ENCODE data around the gene BMF.
A peak's percentile ranks its signal among the peaks of the same experiment; 100 is the strongest.

Gene BMF

DNA sequence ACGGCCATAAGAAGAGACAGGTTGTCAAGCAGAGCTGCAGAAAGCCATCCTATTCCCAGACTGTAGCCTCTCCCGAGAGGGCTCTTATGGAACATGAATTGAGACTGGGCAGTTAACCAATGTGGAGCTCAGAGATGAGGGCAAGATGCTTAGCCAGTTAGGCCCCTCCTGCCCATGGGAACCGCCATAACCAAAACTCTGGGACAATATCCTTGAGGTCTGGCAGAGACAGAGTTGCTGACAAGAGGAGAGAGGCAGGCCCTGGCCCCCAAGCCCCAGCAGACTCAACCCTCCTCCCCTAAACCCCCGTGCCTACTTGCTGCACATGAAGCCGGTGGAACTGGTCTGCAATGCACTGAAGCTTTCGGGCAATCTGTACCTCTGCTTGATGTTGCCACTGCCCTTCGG, 4.8 kb downstream of the BMF start:
- DNase-seq (ENCODE audit: low spot score), result no peak

DNA sequence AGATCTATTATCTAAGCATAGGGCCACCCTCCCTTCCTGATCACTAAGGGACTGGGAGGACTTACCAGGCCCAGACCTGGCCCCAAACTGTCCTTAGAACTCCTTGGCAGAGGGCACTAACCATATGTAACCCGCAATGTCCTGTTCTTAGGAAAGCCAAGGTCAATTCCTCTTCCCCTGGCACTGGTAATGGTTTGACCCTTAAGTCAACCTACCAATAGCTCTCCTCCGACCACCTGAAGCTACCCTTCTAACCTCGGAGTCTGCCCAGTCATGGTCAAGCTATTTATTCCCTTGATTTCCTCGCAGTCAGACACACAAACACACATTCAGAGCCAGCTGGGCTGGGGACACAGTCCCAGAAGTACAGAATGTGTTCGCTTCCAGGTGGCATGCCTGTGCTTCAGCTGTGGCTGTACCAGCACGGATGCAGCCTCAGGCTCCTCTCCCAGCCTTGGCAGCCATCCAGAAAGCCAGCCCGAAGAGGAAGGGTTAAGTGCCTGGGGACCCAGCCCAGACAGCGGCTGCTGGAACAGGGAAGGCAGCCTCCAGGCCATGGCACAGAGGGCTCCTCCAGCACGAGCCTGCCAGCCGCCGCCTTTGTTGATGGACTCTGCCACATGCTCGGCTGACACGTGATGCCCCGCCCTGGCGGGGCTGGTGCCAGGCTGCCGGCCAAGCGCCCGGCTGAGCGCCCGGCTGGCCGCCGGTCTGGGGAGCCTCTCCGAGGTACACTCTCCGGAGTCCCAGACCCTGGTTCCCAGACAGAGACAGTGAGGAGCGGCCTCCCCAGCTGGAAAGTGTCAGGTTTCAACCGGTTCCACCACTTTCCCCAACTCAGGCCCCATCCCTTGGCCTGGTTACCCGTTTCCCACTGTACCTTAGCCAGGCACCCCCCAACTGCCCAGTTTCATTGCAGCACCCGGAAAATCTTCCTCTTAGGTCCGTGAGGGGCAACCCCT, 5.5 kb downstream of the BMF start:
- DNase-seq (ENCODE audit: low spot score), result peak; percentile 76

DNA sequence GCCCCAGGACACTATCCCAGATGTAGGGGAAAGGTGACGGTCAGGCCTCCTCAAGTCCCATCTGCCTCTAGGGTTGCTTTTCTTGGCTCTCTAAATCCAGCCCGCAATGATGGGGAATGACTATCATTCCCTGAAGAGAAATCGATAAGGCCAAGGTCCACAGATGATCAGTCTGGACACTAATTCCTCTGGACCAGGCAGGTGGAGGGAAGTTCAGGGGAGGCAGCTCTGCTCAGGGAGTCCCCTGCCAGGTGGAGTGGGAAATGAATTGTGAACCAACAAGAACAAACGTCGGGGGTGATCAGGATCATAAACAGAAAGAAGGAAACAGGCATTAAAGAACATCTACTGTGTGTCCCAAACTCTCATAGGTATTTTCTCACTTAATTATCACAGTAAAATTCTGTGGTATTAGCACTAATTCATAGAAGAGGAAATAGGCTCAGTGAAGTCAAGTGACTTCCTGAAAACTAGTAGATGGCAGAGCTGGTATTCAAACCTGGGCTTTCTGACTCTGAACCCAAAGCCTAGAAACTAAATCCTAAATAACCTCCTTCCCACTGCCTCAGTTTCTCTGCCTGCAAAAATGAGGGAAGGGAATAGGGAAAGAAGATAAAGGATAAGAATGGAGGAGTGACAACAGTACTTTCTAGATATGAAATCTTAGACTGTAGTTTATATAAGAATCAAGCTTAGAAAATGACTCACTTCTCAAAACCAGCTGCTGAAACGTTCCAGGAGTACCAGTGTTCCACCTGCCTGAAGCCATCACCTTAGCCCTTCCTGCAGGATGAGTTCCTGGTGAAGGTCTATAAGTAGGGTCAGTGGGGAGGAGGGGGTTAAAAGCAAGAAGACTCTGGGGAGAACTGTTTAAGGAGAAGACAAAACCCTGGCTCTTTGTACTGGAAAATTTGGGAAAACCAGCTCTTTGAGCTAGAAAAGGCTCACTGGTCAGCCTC, 7.5 kb downstream of the BMF start:
- no peak for DNase-seq (ENCODE audit: low spot score)

DNA sequence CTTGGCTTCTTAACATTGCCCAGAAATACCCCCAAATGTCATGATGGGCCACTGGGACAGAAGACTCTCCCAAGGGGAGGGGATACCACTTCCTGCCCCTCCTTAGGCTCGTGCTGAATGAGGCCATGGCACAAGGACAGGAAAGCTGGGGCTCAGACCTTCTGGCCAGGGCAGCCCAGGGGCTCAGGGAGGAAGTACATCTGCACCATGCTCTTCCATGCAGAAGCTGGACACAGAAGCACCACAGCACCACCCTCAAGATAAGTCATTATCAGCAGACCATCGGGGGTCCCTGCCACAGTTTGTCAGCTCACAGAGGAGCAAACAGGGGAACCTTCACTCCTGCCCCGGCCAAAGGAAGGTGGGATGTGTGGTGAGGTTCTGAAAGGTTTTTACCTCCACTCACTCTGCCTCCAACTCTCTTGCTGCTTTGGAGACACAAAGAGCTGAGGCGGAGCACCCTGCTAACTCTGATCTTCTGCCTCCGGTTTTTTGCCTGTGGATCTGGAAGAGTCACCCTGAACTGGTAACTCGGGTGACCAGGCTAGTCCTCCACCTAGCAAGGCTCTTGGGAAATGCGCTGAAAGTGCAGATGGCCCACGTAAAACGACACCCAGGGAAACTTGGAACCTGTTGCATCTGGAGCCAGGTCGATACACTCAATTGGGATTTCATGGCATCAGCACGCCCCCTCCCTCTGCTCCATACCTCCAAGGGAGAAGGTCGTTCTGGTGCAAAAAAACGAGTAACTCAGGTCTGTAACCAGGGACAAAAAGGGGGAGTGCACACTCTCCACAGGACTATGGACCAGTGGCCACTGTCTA, 8.3 kb downstream of the BMF start:
- no peak for DNase-seq (ENCODE audit: low spot score)

DNA sequence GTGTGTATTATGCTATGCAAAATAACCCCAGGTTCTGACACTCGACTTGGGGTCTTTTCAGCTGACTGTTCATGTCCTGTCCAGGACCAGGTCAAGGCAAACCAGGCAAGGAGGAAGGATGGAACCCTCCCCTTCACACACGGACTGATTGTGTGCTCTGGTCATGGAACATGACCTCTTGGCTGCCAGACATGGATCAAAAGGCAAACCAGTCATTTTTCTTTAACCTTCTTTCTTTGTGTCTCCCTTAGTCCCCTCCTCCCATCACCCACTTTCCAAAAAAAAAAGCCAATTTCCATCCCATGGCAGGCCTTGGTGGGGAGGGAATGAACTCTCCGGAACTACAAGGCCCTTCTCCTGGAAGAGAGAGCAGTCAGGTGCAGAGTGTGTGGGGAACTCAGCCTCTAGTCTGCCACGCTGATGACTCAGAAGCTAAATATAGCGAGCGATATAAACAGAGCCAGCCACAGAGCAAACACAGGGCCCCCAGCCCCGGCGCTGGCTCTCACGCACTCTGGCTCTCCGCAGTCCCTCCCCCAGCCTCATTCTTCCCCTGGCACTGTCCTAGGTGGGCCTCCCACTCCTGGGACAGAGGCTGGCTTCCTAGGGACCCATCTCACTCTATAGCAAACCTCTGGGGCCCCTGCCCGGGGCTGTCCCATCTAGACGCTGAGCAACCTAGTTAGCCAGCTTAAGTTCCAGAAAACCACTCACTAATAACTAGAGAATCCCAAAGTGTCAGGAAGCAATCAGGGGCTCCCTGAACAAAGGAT, 10.0 kb downstream of the BMF start:
- peak; percentile 95 for DNase-seq (ENCODE audit: low spot score)

DNA sequence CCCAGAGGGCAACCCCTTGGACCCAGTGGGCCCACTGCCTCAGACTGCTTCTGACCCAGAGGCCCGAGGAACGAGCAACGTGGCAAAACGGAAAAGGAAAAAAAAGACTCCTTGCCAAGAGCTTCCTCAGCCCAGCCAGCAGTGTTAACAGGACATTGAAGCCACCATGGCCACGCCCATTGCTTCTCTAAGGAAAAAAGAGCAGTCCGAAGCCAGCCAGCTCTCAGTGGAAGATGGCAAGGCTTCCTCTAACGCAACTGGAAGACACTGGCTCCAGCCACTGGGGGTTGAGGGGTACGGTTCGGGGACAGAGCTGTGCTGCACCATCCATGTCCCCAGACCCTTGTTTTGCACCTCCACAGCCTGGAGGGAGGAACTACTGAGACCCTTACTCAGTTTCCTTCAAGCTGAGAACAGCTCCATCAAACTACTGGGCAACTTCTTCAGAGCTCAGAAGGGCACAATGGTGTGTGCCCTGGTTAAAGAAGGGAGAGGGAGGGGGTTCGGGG, 10.7 kb downstream of the BMF start:
- DNase-seq (ENCODE audit: low spot score), result no peak

DNA sequence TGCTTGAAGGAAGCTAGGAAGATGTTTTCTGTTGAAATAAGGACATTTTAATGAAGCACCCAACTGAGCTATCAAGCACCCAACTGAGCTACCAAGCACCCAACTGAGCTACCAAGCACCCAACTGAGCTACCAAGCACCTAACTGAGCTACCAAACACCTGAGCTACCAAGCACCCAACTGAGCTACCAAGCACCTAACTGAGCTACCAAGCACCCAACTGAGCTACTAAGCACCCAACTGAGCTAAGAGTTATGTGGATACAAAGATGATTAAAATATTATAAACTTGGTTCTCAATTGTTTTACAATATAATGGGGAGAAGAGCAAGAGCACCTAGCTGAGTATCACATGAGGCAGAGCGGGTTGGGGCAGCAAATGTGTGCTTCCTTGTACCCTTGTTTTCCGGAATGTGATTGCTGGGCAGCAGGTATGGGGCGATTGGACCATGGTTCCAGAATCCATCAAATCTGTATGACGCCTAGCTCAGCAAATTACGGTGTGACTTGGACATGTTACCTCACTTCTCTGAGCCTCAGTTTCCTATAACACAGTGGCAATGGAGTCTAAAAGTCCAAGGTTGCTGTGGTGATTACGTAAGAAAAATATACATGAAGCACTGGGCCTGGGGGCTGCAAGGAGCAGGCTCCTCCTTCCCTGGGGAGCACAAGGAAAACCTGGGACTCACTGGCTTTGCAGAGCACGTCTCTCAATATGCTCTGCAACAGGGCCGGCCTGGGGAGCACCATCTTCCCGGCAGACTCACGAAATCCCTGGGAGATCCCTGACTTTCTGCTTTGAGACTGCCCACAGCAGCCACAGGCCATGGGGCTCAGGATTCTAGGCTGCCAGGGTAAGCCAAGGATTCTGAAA, 11.3 kb downstream of the BMF start:
- no peak for DNase-seq (ENCODE audit: low spot score)

DNA sequence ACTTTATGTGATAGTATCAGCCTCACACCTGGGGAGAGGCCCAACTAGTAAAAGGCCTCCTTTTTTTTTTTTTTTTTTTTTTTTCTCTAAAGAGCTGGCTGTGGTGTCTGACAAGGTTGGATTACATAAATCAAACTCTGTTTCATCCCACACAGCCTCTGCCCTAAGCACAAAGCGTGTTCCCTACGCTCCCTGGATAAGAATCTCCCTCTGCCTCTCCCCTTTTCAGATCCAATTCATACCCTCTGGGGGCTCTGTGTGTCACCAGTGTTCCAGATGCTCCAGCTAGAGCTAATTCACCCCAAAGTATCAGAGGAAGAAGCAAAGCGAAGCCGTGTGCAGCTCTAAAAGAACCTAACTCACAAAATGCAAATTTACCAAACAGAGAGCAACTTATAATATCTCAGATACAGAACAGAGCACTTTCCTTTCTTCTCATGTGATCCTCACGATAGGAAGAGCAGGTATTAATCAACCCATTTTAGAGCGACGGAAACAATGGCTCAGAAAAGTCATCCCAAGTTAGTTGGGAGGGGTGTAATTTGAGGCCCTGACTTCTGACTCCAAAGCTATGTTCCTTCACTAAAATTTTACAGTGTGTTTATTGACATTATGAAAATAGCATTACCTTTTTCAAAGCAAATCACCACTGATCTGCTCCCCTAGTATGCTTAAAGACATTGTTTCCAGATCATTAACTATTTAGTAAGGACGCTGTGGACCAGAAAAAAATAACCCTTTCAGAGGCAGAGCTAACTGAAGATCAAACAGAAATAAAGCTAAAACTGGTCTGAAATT, 12.4 kb downstream of the BMF start:
- DNase-seq (ENCODE audit: low spot score), result no peak

DNA sequence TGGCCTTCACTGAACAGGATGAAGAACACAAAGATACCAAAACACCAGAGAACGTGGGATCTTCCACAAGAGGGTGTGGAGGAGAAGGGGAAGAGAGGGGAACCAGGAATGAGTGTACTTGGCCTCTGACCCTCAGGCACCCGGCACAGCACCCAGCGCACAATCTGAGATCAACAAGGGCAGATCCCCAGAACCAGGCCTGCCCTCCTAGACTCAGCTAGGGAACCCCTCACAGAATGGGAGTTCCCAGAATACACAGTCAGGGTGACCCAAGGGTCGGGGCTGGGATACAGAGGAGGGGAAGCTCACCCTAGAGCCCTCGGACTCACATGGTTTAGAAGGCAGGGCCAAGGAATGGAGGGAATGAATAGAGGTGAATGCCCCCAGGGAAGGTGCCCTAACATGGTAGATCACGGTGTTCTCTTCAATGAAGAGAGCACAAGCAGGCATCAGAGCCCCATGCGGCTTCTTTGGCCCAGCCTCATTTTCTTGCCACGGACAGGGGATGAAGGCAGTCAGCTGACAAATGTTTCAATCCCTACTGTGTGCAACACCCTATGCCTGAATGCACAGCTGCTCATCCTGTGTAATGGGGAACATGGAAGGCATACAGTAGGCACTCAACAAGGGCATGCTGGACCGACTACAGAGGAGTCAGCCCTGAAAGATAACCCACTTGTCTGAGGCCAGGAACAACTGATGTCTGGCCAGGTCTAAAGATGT, 13.1 kb downstream of the BMF start:
- DNase-seq (ENCODE audit: low spot score), result no peak

DNA sequence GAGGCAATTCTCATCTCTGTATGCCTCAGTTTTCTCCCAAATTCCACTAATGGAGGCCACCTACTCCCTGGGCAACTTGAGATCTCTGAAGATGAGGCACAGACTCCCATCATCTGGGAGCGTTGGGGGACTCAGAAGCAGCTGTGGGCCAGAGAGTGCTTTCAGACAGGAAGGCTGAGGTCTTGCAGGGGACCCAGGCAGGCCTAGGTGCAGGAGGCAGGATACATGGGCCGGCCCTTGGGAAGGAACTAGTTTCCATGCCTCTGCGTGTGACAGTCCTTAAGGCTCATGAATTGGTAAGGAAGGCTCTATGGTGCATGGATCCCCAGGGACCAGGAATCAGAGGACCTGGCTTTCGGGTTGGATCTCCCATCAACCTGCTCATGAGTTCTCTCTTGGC, 14.5 kb downstream of the BMF start:
- DNase-seq (ENCODE audit: low spot score), result no peak

DNA sequence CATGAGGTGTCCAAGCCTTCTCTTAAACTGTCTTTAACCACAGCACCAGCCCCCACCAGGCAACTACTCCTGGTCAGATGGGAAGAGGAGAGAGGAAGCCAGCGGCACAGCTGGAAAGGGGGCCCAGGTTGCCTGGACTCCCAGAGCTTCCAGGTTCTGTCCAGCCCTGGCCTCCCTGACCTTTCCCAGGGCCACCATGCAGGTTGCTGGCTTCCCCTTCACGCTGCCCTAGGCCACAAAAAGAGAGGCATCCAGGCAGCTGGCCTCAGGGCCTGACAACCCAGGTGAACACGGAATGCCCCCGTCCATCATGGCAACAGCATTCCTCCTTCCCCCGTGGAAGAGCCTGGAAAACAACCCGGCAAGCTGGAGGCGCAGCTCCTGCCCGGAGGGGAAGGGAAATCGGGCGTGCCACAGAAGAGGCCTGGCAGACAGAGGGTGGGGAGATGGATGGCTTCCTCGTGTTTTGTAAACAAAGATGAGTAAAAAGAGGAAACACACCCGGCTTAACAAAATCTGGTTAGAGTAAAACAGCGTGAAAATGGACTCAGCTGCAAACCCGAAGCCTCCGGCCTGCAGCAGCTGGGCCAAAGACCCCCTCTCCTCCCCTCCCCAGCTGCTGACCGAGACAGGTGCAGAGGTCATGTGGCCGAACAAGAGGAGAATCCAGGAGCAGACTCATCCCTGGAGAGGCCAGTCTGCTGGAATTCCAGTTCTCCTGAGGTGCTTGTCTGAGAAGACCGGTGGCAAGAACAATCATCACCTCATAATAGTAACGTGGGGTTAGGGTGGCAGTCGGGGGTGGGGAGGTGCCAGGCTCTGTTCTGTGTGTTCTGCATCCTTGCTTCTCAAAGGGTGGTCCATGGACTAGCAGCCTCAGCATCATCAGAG, 15.5 kb downstream of the BMF start:
- no peak for DNase-seq (ENCODE audit: low spot score)

DNA sequence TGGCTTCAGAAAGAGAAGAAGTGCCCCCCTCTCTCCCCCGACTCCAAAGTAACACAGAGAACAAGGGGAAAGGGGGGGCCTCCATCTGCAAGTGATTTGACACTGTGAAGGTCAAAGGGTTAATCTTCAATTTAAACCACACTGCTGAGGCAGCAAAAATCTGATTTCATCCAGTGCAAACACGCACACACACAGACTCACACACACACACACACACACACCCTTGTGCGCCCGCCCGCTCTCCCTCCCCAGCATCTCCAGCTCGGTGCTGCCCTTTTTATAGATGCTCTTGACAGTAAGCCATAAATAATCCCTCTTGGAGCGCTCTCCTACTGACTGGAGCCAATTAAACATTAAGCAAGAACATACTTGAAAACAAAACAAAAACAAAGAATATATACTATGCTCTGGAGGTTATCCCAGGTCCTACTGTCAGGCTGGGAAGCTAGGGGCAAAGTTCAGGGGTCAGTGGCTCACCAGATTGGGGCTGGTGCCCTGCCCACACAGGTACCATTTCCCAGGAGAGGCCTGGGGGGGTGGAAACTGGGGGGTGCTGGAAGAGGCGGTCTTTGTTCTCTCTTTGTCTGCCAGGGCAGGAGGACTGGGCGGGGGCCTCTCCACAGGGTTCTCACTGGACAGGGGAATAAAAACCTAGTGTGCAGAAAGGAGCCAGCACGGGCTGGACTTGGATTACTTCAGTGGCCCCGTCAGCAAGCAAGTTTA, 16.3 kb downstream of the BMF start:
- DNase-seq (ENCODE audit: low spot score), result peak; percentile 61

DNA sequence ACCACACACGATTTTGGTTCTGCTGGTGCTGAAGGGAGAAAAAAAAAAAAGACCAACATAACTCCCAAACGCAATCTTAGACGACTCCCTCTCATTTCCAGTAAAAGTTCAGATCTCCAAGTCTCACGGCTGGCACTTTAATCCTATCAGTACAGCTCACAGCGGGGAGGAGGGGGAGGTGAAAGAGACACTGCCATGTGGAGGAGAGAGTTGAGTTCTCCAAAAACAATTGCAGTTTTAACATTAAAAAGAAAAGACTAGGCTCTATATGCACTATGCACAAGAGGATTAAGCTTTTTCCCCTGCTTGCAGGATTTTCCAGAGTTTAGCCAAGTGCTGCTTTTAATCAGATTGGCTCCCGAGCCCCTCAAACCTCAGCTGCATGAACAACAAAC, 16.8 kb downstream of the BMF start:
- DNase-seq (ENCODE audit: low spot score), result no peak

DNA sequence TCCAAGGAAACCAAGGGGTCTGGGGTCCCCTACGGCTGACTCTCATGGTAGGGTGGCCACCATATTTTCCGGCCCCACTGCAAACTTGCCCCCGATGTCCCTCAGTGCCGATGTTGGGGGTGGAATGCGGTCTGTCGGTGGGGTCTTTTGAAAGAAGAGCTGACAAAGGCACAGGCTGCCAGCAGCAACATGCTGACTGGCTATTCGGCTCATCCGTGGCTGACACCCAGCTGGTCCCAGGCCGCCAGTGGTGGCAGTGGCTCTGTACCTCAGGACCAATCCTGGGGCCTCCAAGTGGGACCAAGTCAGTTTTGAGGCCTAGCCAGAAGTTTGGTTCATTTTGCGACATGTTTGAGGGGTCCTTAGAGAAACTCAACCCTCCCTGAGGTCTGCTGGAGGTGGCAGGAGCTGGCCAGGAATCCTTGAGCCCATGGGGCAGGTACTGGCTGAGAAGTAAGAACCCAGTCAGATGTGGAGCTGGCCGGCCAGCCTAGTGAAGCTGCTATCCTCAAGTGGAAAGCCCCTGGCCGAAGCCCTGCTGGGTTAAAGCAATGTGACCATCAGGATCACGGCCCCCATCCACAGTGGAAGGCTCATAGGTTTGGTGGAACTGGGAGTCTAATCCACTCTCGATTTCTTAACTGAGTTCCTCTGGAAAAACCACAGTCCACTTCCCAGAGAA, 17.8 kb downstream of the BMF start:
- no peak for DNase-seq (ENCODE audit: low spot score)

DNA sequence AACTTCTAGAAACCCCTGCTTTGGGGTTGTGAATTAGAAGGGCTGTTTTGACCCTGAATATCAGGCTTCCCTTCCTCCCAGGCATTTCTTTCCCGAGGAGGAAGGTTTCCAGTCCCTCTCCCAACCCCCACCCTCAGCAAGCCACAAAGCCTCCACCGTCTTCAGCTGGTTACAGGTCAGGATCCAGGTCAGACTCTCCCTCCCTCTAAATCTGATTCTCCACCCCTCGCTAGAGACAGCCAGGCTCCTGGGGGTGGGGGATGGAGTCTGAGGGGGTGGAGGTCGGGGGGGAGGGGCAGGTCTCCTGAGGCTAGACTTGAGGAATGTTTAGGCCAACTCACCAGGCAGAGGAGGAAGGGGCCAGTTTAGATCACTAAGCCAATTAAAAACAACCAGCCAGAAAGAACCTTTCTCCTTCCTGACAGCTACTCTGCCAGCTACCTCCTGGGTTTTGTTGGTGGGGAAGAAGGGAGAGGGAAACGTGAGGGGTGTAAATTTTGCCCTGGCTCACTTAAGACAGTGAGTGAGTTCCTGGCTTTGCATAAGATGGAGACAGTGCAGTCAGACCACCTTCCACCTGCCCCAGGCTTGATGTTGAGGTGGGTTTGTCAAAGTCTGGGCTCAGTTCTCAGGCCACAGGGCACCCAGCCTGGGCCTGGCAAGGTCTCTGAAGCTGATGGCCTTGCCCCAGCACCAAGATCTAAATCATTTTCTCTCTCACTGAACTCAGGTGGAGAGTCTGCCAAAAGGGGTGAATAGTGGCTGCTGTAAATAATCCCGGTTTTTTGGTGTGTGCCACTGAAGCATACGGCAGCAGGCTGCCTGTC, 19.5 kb downstream of the BMF start:
- DNase-seq (ENCODE audit: low spot score), result no peak

All from AG08396 (cell line).